Measurements from ENCODE around the gene KIR3DL1.
"Not testable (repeated sequence)": the region's sequence is repeated elsewhere in the genome, so short reads cannot be mapped to it uniquely, and the experiment has no call there.

Gene KIR3DL1

GRCh38 chr19:54778896-54779295 is 37.4 kb upstream of the KIR3DL1 start:
- not testable (repeated sequence) for H2BK15ac ChIP-seq (ENCODE audit: low read length); DNase-seq (ENCODE audit: low spot score); H2BK12ac ChIP-seq (ENCODE audit: low read length); H3K79me1 ChIP-seq (ENCODE audit: low read depth, low read length); H2BK120ac ChIP-seq (ENCODE audit: low read depth, low read length); H2AFZ ChIP-seq (ENCODE audit: low read length); H2AK5ac ChIP-seq (ENCODE audit: low read depth, low read length); H2BK5ac ChIP-seq (ENCODE audit: low read length); H3K9ac ChIP-seq (ENCODE audit: low read depth, low read length, poor library complexity); H3K4me3 ChIP-seq (ENCODE audit: low read length in 2 of 2); H3K4ac ChIP-seq (ENCODE audit: low read length); H4K91ac ChIP-seq (ENCODE audit: low read depth, low read length, poor library complexity); H3K36me3 ChIP-seq (replicated peaks in 1 of 2; ENCODE audit: control insufficient read depth in 2 of 2, insufficient read depth in 2 of 2, low read length in 2 of 2); H3K9me3 ChIP-seq (replicated peaks in 1 of 2; ENCODE audit: control insufficient read depth in 2 of 2, insufficient read depth in 1 of 2, low read depth in 1 of 2, low read length in 2 of 2); H3K18ac ChIP-seq (ENCODE audit: low read length); H3K23ac ChIP-seq (ENCODE audit: low read depth, low read length, poor library complexity); H3K27me3 ChIP-seq (ENCODE audit: control insufficient read depth in 3 of 3, insufficient read depth in 3 of 3, low read depth in 1 of 3, low read length in 3 of 3); H3K27ac ChIP-seq (replicated peaks; ENCODE audit: low read length); H3K4me1 ChIP-seq (ENCODE audit: control insufficient read depth in 2 of 2, insufficient read depth in 1 of 2, low read depth in 1 of 2, low read length in 2 of 2); H3K14ac ChIP-seq (ENCODE audit: low read length); H3K4me2 ChIP-seq (ENCODE audit: insufficient read depth, low read length, poor library complexity, severe bottlenecking); H4K8ac ChIP-seq (ENCODE audit: low read depth, low read length)
- WGBS, 2 donors (ENCODE audit: extremely low coverage in 2 of 2, insufficient read length in 2 of 2, insufficient replicate concordance in 1 of 2) = no CpG with 5 or more reads among the region's 7 CpGs

- not testable (repeated sequence) for H3K36me3 ChIP-seq (replicated peaks in 1 of 2; ENCODE audit: control insufficient read depth in 2 of 2, insufficient read depth in 2 of 2, low read length in 2 of 2); H2BK12ac ChIP-seq (ENCODE audit: low read length); H3K27ac ChIP-seq (replicated peaks; ENCODE audit: low read length); H3K9me3 ChIP-seq (replicated peaks in 1 of 2; ENCODE audit: control insufficient read depth in 2 of 2, insufficient read depth in 1 of 2, low read depth in 1 of 2, low read length in 2 of 2); H3K79me1 ChIP-seq (ENCODE audit: low read depth, low read length); H3K4me3 ChIP-seq (ENCODE audit: low read length in 2 of 2); H3K23ac ChIP-seq (ENCODE audit: low read depth, low read length, poor library complexity); H3K14ac ChIP-seq (ENCODE audit: low read length); H3K4ac ChIP-seq (ENCODE audit: low read length); H3K9ac ChIP-seq (ENCODE audit: low read depth, low read length, poor library complexity); H2BK5ac ChIP-seq (ENCODE audit: low read length); H2AFZ ChIP-seq (ENCODE audit: low read length); H2BK15ac ChIP-seq (ENCODE audit: low read length); H3K27me3 ChIP-seq (ENCODE audit: control insufficient read depth in 3 of 3, insufficient read depth in 3 of 3, low read depth in 1 of 3, low read length in 3 of 3); DNase-seq (ENCODE audit: low spot score); H2BK120ac ChIP-seq (ENCODE audit: low read depth, low read length); H3K4me2 ChIP-seq (ENCODE audit: insufficient read depth, low read length, poor library complexity, severe bottlenecking); H4K91ac ChIP-seq (ENCODE audit: low read depth, low read length, poor library complexity); H2AK5ac ChIP-seq (ENCODE audit: low read depth, low read length); H3K4me1 ChIP-seq (ENCODE audit: control insufficient read depth in 2 of 2, insufficient read depth in 1 of 2, low read depth in 1 of 2, low read length in 2 of 2); H4K8ac ChIP-seq (ENCODE audit: low read depth, low read length); H3K18ac ChIP-seq (ENCODE audit: low read length)
- no CpG with 5 or more reads among the region's 4 CpGs for WGBS, 2 donors (ENCODE audit: extremely low coverage in 2 of 2, insufficient read length in 2 of 2, insufficient replicate concordance in 1 of 2)
Measured at GRCh38 chr19:54782916-54783315, 33.4 kb upstream of the KIR3DL1 start.

GRCh38 chr19:54786091-54786723 is 30.1 kb upstream of the KIR3DL1 start:
- not testable (repeated sequence) for H3K4me2 ChIP-seq (ENCODE audit: insufficient read depth, low read length, poor library complexity, severe bottlenecking); H4K8ac ChIP-seq (ENCODE audit: low read depth, low read length); H2BK15ac ChIP-seq (ENCODE audit: low read length); H2AK5ac ChIP-seq (ENCODE audit: low read depth, low read length); H3K18ac ChIP-seq (ENCODE audit: low read length); H3K23ac ChIP-seq (ENCODE audit: low read depth, low read length, poor library complexity); H3K27ac ChIP-seq (replicated peaks; ENCODE audit: low read length); H3K36me3 ChIP-seq (replicated peaks in 1 of 2; ENCODE audit: control insufficient read depth in 2 of 2, insufficient read depth in 2 of 2, low read length in 2 of 2); H3K79me1 ChIP-seq (ENCODE audit: low read depth, low read length); DNase-seq (ENCODE audit: low spot score); H3K14ac ChIP-seq (ENCODE audit: low read length); H2BK12ac ChIP-seq (ENCODE audit: low read length); H3K4ac ChIP-seq (ENCODE audit: low read length); H4K91ac ChIP-seq (ENCODE audit: low read depth, low read length, poor library complexity); H3K4me1 ChIP-seq (ENCODE audit: control insufficient read depth in 2 of 2, insufficient read depth in 1 of 2, low read depth in 1 of 2, low read length in 2 of 2); H3K9ac ChIP-seq (ENCODE audit: low read depth, low read length, poor library complexity); H2BK120ac ChIP-seq (ENCODE audit: low read depth, low read length); H3K27me3 ChIP-seq (ENCODE audit: control insufficient read depth in 3 of 3, insufficient read depth in 3 of 3, low read depth in 1 of 3, low read length in 3 of 3); H2AFZ ChIP-seq (ENCODE audit: low read length); H2BK5ac ChIP-seq (ENCODE audit: low read length)
- Histone ChIP-seq H3K9me3 (replicated peaks in 1 of 2; ENCODE audit: control insufficient read depth in 2 of 2, insufficient read depth in 1 of 2, low read depth in 1 of 2, low read length in 2 of 2) (peaks cover 0 to 16% of the 10 kb centered on the region in 2 donors), H3K4me3 (ENCODE audit: low read length in 2 of 2) (peak overlapping the region in 1 of 2 donors; percentile 34)
- no CpG with 5 or more reads among the region's 24 CpGs for WGBS, 2 donors (ENCODE audit: extremely low coverage in 2 of 2, insufficient read length in 2 of 2, insufficient replicate concordance in 1 of 2)

- not testable (repeated sequence) for H2AFZ ChIP-seq (ENCODE audit: low read length); H3K4me3 ChIP-seq (ENCODE audit: low read length in 2 of 2); H2BK12ac ChIP-seq (ENCODE audit: low read length); H3K4me1 ChIP-seq (ENCODE audit: control insufficient read depth in 2 of 2, insufficient read depth in 1 of 2, low read depth in 1 of 2, low read length in 2 of 2); H2BK15ac ChIP-seq (ENCODE audit: low read length); H3K36me3 ChIP-seq (replicated peaks in 1 of 2; ENCODE audit: control insufficient read depth in 2 of 2, insufficient read depth in 2 of 2, low read length in 2 of 2); H2BK5ac ChIP-seq (ENCODE audit: low read length); H2BK120ac ChIP-seq (ENCODE audit: low read depth, low read length); H4K8ac ChIP-seq (ENCODE audit: low read depth, low read length); H3K18ac ChIP-seq (ENCODE audit: low read length); H3K23ac ChIP-seq (ENCODE audit: low read depth, low read length, poor library complexity); H3K79me1 ChIP-seq (ENCODE audit: low read depth, low read length); H4K91ac ChIP-seq (ENCODE audit: low read depth, low read length, poor library complexity); H3K9ac ChIP-seq (ENCODE audit: low read depth, low read length, poor library complexity); H3K14ac ChIP-seq (ENCODE audit: low read length); H2AK5ac ChIP-seq (ENCODE audit: low read depth, low read length); H3K4ac ChIP-seq (ENCODE audit: low read length); H3K27ac ChIP-seq (replicated peaks; ENCODE audit: low read length); H3K4me2 ChIP-seq (ENCODE audit: insufficient read depth, low read length, poor library complexity, severe bottlenecking); H3K27me3 ChIP-seq (ENCODE audit: control insufficient read depth in 3 of 3, insufficient read depth in 3 of 3, low read depth in 1 of 3, low read length in 3 of 3); DNase-seq (ENCODE audit: low spot score)
- no CpG with 5 or more reads among the region's 6 CpGs for WGBS, 2 donors (ENCODE audit: extremely low coverage in 2 of 2, insufficient read length in 2 of 2, insufficient replicate concordance in 1 of 2)
- peaks cover 0 to 28% of the 10 kb centered on the region in 2 donors for H3K9me3 ChIP-seq (replicated peaks in 1 of 2; ENCODE audit: control insufficient read depth in 2 of 2, insufficient read depth in 1 of 2, low read depth in 1 of 2, low read length in 2 of 2)
Measured at GRCh38 chr19:54788154-54788553, 28.1 kb upstream of the KIR3DL1 start.
